HepG2 (cell line): ENCODE data around the gene TNPO3. TPM values are rescaled to one million over a fixed set of nuclear protein-coding genes. Genes with fewer than 3 reads are reported as not detected.

Experiments
- BRCA1 ChIP-seq: sonication (generic); formaldehyde crosslinking; IDR thresholded peaks from 2 replicates; pipeline ENCODE4 v1.4.0; 2020; ENCODE audit warnings: missing genetic modification reagents
- FOXO4 ChIP-seq: sonication (generic); formaldehyde crosslinking; conservative IDR thresholded peaks from 2 replicates; pipeline ENCODE4 v1.8.1; 2023; ENCODE audit warnings: missing genetic modification reagents
- HIVEP1 ChIP-seq: sonication (generic); formaldehyde crosslinking; IDR thresholded peaks from 2 replicates; pipeline ENCODE4 v1.4.0; 2020; ENCODE audit warnings: mild to moderate bottlenecking, missing genetic modification reagents
- MED13 ChIP-seq: sonication (generic); formaldehyde crosslinking; IDR thresholded peaks from 2 replicates; pipeline ENCODE4 v1.5.0; 2020; ENCODE audit warnings: missing genetic modification reagents
- MEIS2 ChIP-seq: sonication (generic); formaldehyde crosslinking; IDR thresholded peaks from 2 replicates; pipeline ENCODE4 v1.9.0; 2021; ENCODE audit warnings: mild to moderate bottlenecking, missing genetic modification reagents
- PAF1 ChIP-seq: IDR thresholded peaks from 2 replicates; pipeline ENCODE4 v1.6.1; 2016; ENCODE audit warnings: missing genetic modification reagents, missing compliant biosample characterization
- PITX1 ChIP-seq: sonication (generic); formaldehyde crosslinking; IDR thresholded peaks from 2 replicates; pipeline ENCODE4 v1.5.1; 2020; ENCODE audit warnings: mild to moderate bottlenecking, missing genetic modification reagents
- SMAD3 ChIP-seq: sonication (generic); formaldehyde crosslinking; IDR thresholded peaks from 2 replicates; pipeline ENCODE4 v1.4.0; 2020; ENCODE audit warnings: missing genetic modification reagents
- TBX3 ChIP-seq: fragments of 450-650 bp; IDR thresholded peaks from 2 replicates; pipeline ENCODE4 v1.6.1; 2017; ENCODE audit warnings: antibody characterized with exemption, mild to moderate bottlenecking, inconsistent platforms, borderline replicate concordance
- THAP8 ChIP-seq: sonication (generic); formaldehyde crosslinking; IDR thresholded peaks from 2 replicates; pipeline ENCODE4 v1.5.1; 2020; ENCODE audit warnings: missing genetic modification reagents, mild to moderate bottlenecking, borderline replicate concordance
- ZC3H4 ChIP-seq: sonication (generic); formaldehyde crosslinking; IDR thresholded peaks from 2 replicates; pipeline ENCODE4 v1.4.0; 2020; ENCODE audit warnings: missing genetic modification reagents, borderline replicate concordance
- ZFP37 ChIP-seq: sonication (generic); formaldehyde crosslinking; IDR thresholded peaks from 2 replicates; pipeline ENCODE4 v1.4.0; 2020; ENCODE audit warnings: missing genetic modification reagents, borderline replicate concordance
- ZNF282 ChIP-seq: fragments of 450-650 bp; IDR thresholded peaks from 2 replicates; pipeline ENCODE4 v1.6.1; 2018; ENCODE audit not compliant: partially characterized antibody
- ZNF337 ChIP-seq: sonication (generic); formaldehyde crosslinking; IDR thresholded peaks from 2 replicates; pipeline ENCODE4 v1.5.1; 2020; ENCODE audit warnings: missing genetic modification reagents, low read depth, mild to moderate bottlenecking, borderline replicate concordance
- ZNF460 ChIP-seq: sonication (generic); formaldehyde crosslinking; IDR thresholded peaks from 2 replicates; pipeline ENCODE4 v1.5.1; 2020; ENCODE audit warnings: missing genetic modification reagents, mild to moderate bottlenecking, borderline replicate concordance
- ZNF501 ChIP-seq: sonication (generic); formaldehyde crosslinking; IDR thresholded peaks from 2 replicates; pipeline ENCODE4 v1.5.1; 2020; ENCODE audit warnings: mild to moderate bottlenecking, moderate library complexity, missing genetic modification reagents
- ZNF570 ChIP-seq: sonication (generic); formaldehyde crosslinking; IDR thresholded peaks from 2 replicates; pipeline ENCODE4 v1.4.0; 2020; ENCODE audit warnings: mild to moderate bottlenecking, missing genetic modification reagents, borderline replicate concordance
- ZNF607 ChIP-seq: sonication (generic); formaldehyde crosslinking; IDR thresholded peaks from 2 replicates; pipeline ENCODE4 v1.5.1; 2020; ENCODE audit warnings: missing genetic modification reagents, mild to moderate bottlenecking, borderline replicate concordance
- ZNF737 ChIP-seq: sonication (generic); formaldehyde crosslinking; IDR thresholded peaks from 2 replicates; pipeline ENCODE4 v1.5.0; 2020; ENCODE audit warnings: missing genetic modification reagents, mild to moderate bottlenecking, borderline replicate concordance
- ZNF772 ChIP-seq: sonication (generic); formaldehyde crosslinking; IDR thresholded peaks from 2 replicates; pipeline ENCODE4 v1.5.0; 2020; ENCODE audit warnings: mild to moderate bottlenecking, missing genetic modification reagents
- ZNF816 ChIP-seq: sonication (generic); formaldehyde crosslinking; IDR thresholded peaks from 2 replicates; pipeline ENCODE4 v1.8.0; 2022; ENCODE audit warnings: missing genetic modification reagents, mild to moderate bottlenecking, borderline replicate concordance
- polyA plus RNA-seq, 8 experiments: library from polyadenylated mRNA; depleted of rRNA in 3 of 8; stranded (reverse) in 7 of 8; unstranded in 1 of 8; fragments of >200 nt; fragmentation: Illumina TruSeq in 4 of 8; extraction: Trizol in 4 of 8; gene quantifications; 2 replicates each; pipeline versions ENCODE4 v1.2.1 to v1.2.3, GENCODE V29; 2011 to 2016; ENCODE audit warnings: low read depth in 4 of 8, missing spikeins in 1 of 8, mixed read lengths in 1 of 8; ENCODE audit not compliant: insufficient read depth in 1 of 8
- total RNA-seq, 5 experiments: library from RNA; depleted of rRNA; stranded (reverse); fragments of >200 nt; fragmentation: Illumina TruSeq; extraction: Trizol; gene quantifications; 2 replicates each; pipeline ENCODE4 v1.2.3, GENCODE V29; 2016; ENCODE audit warnings: low read depth in 1 of 5
- TF ChIP-seq, protein P1 (sequence below): sonication (generic); formaldehyde crosslinking; IDR thresholded peaks from 2 replicates; pipeline ENCODE4 v1.4.0; 2020; ENCODE audit warnings: missing genetic modification reagents, borderline replicate concordance
- TF ChIP-seq, protein P2 (sequence below): sonication (generic); formaldehyde crosslinking; IDR thresholded peaks from 2 replicates; pipeline ENCODE4 v1.8.0; 2022; ENCODE audit warnings: mild to moderate bottlenecking, missing genetic modification reagents, borderline replicate concordance
- TF ChIP-seq, protein P3 (sequence below): sonication (generic); formaldehyde crosslinking; IDR thresholded peaks from 2 replicates; pipeline ENCODE4 v1.8.0; 2022; ENCODE audit warnings: missing genetic modification reagents, mild to moderate bottlenecking, borderline replicate concordance

The TNPO3 gene
- total and polyA plus RNA-seq, 2 of the 13 experiments (the other 11 are each of a cell fraction or from before 2014, with no cell fraction given): 23.8 to 44.6 TPM

DNA sequence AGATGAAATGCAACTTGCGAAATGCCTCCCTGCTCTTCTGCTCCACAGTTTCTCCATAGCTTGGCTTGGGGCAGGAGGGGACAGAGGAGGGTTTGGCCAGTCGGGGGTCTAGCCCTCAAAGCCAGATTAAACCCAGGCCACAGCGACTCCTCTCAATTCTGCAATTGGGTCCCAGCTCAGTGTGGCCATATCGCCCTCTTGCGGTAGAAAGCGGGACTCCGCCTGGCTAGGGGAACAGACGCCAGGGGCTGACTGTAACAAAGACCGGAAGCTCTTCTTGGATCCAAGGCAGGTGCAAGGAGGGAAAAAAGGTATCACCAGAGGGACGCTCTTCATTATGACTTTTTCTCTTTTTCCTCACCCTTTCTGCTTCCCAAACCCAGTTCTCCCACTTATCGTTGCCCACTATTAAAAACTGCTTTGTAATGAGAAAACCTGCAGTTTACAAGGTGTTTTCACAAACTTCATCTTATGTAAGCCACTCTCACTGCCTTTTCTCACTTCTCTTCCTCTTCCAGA, 36.6 kb upstream of the TNPO3 start (continued):
- TF ChIP-seq PITX1 (CRISPR knock-in tag): peak; percentile 54; the same call in 1 of the 2 replicates
- TF ChIP-seq ZC3H4 (CRISPR knock-in tag): no peak
- TF ChIP-seq, protein P1, sequence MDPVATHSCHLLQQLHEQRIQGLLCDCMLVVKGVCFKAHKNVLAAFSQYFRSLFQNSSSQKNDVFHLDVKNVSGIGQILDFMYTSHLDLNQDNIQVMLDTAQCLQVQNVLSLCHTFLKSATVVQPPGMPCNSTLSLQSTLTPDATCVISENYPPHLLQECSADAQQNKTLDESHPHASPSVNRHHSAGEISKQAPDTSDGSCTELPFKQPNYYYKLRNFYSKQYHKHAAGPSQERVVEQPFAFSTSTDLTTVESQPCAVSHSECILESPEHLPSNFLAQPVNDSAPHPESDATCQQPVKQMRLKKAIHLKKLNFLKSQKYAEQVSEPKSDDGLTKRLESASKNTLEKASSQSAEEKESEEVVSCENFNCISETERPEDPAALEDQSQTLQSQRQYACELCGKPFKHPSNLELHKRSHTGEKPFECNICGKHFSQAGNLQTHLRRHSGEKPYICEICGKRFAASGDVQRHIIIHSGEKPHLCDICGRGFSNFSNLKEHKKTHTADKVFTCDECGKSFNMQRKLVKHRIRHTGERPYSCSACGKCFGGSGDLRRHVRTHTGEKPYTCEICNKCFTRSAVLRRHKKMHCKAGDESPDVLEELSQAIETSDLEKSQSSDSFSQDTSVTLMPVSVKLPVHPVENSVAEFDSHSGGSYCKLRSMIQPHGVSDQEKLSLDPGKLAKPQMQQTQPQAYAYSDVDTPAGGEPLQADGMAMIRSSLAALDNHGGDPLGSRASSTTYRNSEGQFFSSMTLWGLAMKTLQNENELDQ: peak; percentile 48; the same call in 1 of the 2 replicates
- TF ChIP-seq ZNF772 (CRISPR knock-in tag): no peak
- no peak for TF ChIP-seq ZFP37
- TF ChIP-seq SMAD3 (CRISPR knock-in tag): peak; percentile 35; the same call in 1 of the 2 replicates
- no peak for TF ChIP-seq HIVEP1 (CRISPR knock-in tag)
- TF ChIP-seq ZNF460 (CRISPR knock-in tag): no peak
- no peak for TF ChIP-seq ZNF282
- TF ChIP-seq, protein P2, sequence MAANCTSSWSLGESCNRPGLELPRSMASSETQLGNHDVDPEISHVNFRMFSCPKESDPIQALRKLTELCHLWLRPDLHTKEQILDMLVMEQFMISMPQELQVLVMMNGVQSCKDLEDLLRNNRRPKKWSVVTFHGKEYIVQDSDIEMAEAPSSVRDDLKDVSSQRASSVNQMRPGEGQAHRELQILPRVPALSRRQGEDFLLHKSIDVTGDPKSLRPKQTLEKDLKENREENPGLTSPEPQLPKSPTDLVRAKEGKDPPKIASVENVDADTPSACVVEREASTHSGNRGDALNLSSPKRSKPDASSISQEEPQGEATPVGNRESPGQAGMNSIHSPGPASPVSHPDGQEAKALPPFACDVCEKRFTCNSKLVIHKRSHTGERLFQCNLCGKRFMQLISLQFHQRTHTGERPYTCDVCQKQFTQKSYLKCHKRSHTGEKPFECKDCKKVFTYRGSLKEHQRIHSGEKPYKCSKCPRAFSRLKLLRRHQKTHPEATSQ (CRISPR knock-in tag): no peak
- no peak for TF ChIP-seq ZNF816 (CRISPR knock-in tag)
- TF ChIP-seq THAP8 (CRISPR knock-in tag): no peak
- TF ChIP-seq ZNF570 (CRISPR knock-in tag): no peak
- TF ChIP-seq MEIS2 (CRISPR knock-in tag): no peak
- TF ChIP-seq FOXO4 (CRISPR knock-in tag): no peak
- TF ChIP-seq TBX3: no peak
- TF ChIP-seq ZNF337 (CRISPR knock-in tag): no peak
- no peak for TF ChIP-seq PAF1
- TF ChIP-seq ZNF501 (CRISPR knock-in tag): peak; percentile 62; the same call in 1 of the 2 replicates
- TF ChIP-seq, protein P3, sequence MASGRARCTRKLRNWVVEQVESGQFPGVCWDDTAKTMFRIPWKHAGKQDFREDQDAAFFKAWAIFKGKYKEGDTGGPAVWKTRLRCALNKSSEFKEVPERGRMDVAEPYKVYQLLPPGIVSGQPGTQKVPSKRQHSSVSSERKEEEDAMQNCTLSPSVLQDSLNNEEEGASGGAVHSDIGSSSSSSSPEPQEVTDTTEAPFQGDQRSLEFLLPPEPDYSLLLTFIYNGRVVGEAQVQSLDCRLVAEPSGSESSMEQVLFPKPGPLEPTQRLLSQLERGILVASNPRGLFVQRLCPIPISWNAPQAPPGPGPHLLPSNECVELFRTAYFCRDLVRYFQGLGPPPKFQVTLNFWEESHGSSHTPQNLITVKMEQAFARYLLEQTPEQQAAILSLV (CRISPR knock-in tag): no peak
- no peak for TF ChIP-seq ZNF607 (CRISPR knock-in tag)
- no peak for TF ChIP-seq BRCA1 (CRISPR knock-in tag)
- no peak for TF ChIP-seq MED13 (CRISPR knock-in tag)
- TF ChIP-seq ZNF737 (CRISPR knock-in tag): no peak
